K562 (cell line): Measurements from ENCODE around the gene DIP2A. TPM values are rescaled to one million over a fixed set of nuclear protein-coding genes. Genes with fewer than 3 reads are reported as not detected.

Experiments used
- ATAC-seq: fragments of 200-7000 bp; cut with Tn5 transposase; 3 replicates; pipeline ENCODE4 v1.9.1; 2020; ENCODE audit warnings: moderate library complexity
- BruUV-seq: library from RNA; stranded (reverse); fragments of 400-500 nt; replicated peaks from 2 replicates; lab custom pipeline; 2021; lab: Mats Ljungman, UMichigan
- CTCF ChIA-PET: fragments of 300-600 bp; formaldehyde crosslinking; extraction: SDS; loops from one replicate; lab custom pipeline; 2021; ENCODE audit warnings: low intra/inter-chr PET ratio; lab: Yijun Ruan, JAX
- POLR2A ChIA-PET: fragments of 300-600, 350-650 bp; sonication (Branson Sonifier 250); formaldehyde crosslinking; extraction: SDS; loops from one replicate; lab custom pipeline; 2021; ENCODE audit warnings: antibody characterized with exemption, inconsistent platforms; lab: Yijun Ruan, JAX
- DNase-seq, 4 experiments: peaks; one replicate each; pipeline versions ENCODE4 v3.0.0 to v3.0.0-alpha.2; 2011 to 2018; ENCODE audit warnings: low spot score in 3 of 4, mixed read lengths in 3 of 4; ENCODE audit errors: extremely low read depth in 1 of 4
- FAIRE-seq: peaks from 2 replicates; lab custom pipeline; 2011; peaks lifted over from hg19 to GRCh38; lab: Jason Lieb, UNC
- H2AFZ ChIP-seq: 2 replicates; pipeline ENCODE4 v1.6.0; 2011; ENCODE audit warnings: low read depth, low read length, control low read depth, inconsistent platforms
- H3K27ac ChIP-seq: fragments of 200-600 bp; 3 replicates; pipeline ENCODE4 v1.8.0; 2011; ENCODE audit warnings: low read depth, mild to moderate bottlenecking, control low read depth, inconsistent platforms, low read length, moderate library complexity, mixed read lengths; ENCODE audit errors: extremely low read depth
- H3K27me3 ChIP-seq, 2 experiments: fragments of 300-600 bp in 1 of 2; 2 replicates in 1 of 2; 3 replicates in 1 of 2; pipeline versions ENCODE4 v1.6.0 to v1.8.0; 2011; ENCODE audit warnings: inconsistent platforms in 2 of 2, low read length in 2 of 2, mild to moderate bottlenecking in 1 of 2, mixed read lengths in 1 of 2, moderate library complexity in 1 of 2; ENCODE audit not compliant: control insufficient read depth in 2 of 2, insufficient read depth in 2 of 2
- H3K36me3 ChIP-seq: fragments of 300-600 bp; 3 replicates; pipeline ENCODE4 v1.8.0; 2011; ENCODE audit warnings: mild to moderate bottlenecking, low read length, inconsistent platforms; ENCODE audit not compliant: control insufficient read depth, insufficient read depth
- H3K4me1 ChIP-seq, 2 experiments: fragments of 200-600 bp in 1 of 2; replicated peaks in 1 of 2; 2 replicates in 1 of 2; 3 replicates in 1 of 2; pipeline versions ENCODE4 v1.5.1 to v1.8.0; 2011; ENCODE audit warnings: inconsistent platforms in 2 of 2, low read length in 2 of 2, mild to moderate bottlenecking in 1 of 2, mixed read lengths in 1 of 2, moderate library complexity in 1 of 2; ENCODE audit not compliant: control insufficient read depth in 2 of 2, insufficient read depth in 2 of 2
- H3K4me2 ChIP-seq: 2 replicates; pipeline ENCODE4 v1.6.1; 2011; ENCODE audit warnings: low read length, control low read depth, inconsistent platforms, mixed read lengths; ENCODE audit not compliant: insufficient read depth
- H3K4me3 ChIP-seq: fragments of 200-600 bp; sonication (generic), shearing (Covaris generic); 2 replicates; pipeline ENCODE4 v1.5.1; 2016; ENCODE audit warnings: control low read depth, inconsistent platforms
- H3K79me2 ChIP-seq: fragments of 200-600 bp; 3 replicates; pipeline ENCODE4 v1.8.0; 2011; ENCODE audit warnings: low read length, inconsistent platforms; ENCODE audit not compliant: control insufficient read depth, insufficient read depth
- H3K9ac ChIP-seq, 2 experiments: 2 replicates each; pipeline versions ENCODE4 v1.6.0 to v1.6.1; 2011; ENCODE audit warnings: low read depth in 2 of 2, low read length in 2 of 2, control low read depth in 1 of 2, inconsistent platforms in 1 of 2, mild to moderate bottlenecking in 1 of 2, mixed read lengths in 1 of 2; ENCODE audit not compliant: insufficient read depth in 1 of 2
- H3K9me1 ChIP-seq: one replicate; pipeline ENCODE4 v1.6.0; 2011; ENCODE audit warnings: inconsistent platforms, mild to moderate bottlenecking, low read length, moderate library complexity; ENCODE audit not compliant: control insufficient read depth, insufficient read depth
- H3K9me3 ChIP-seq: replicated peaks from 2 replicates; pipeline ENCODE4 v1.5.1; 2011; ENCODE audit warnings: low read depth, low read length, inconsistent platforms; ENCODE audit not compliant: control insufficient read depth, insufficient read depth
- H4K20me1 ChIP-seq: replicated peaks from 2 replicates; pipeline ENCODE4 v1.6.1; 2011; ENCODE audit warnings: low read length, inconsistent platforms, mixed read lengths; ENCODE audit not compliant: control insufficient read depth, insufficient read depth
- ARID2 ChIP-seq: fragments of 450-650 bp; IDR thresholded peaks from 2 replicates; pipeline ENCODE4 v1.6.1; 2017; ENCODE audit warnings: antibody characterized with exemption, mild to moderate bottlenecking
- ARID3A ChIP-seq: IDR thresholded peaks from 2 replicates; pipeline ENCODE4 v1.6.1; 2012; ENCODE audit warnings: low read depth, low read length, improper control_type of control experiment, borderline replicate concordance
- ATF1 ChIP-seq, 2 experiments: fragments of 450-650 bp in 1 of 2; IDR thresholded peaks; 2 replicates each; pipeline ENCODE4 v1.6.1; 2016; ENCODE audit warnings: missing compliant biosample characterization in 1 of 2, missing genetic modification characterization in 1 of 2
- CREB1 ChIP-seq, 2 experiments: sonication (generic) in 1 of 2; formaldehyde crosslinking in 1 of 2; IDR thresholded peaks; 2 replicates each; pipeline versions ENCODE4 v1.6.1 to v1.8.0; 2012 to 2022; ENCODE audit warnings: inconsistent platforms in 1 of 2, mild to moderate bottlenecking in 1 of 2, missing genetic modification reagents in 1 of 2, moderate library complexity in 1 of 2
- FOXA3 ChIP-seq, 2 experiments: fragments of 450-650 bp in 1 of 2; sonication (generic) in 1 of 2; formaldehyde crosslinking; IDR thresholded peaks in 1 of 2; conservative IDR thresholded peaks in 1 of 2; 2 replicates each; pipeline versions ENCODE4 v1.4.0 to v1.8.0; 2020 to 2022; ENCODE audit warnings: mild to moderate bottlenecking in 2 of 2, missing genetic modification reagents in 1 of 2
- KLF1 ChIP-seq: fragments of 450-650 bp; IDR thresholded peaks from 2 replicates; pipeline ENCODE4 v1.6.1; 2016; ENCODE audit warnings: missing genetic modification characterization, missing compliant biosample characterization
- MTA1 ChIP-seq: fragments of 450-650 bp; IDR thresholded peaks from 2 replicates; pipeline ENCODE4 v1.6.1; 2017; ENCODE audit warnings: borderline replicate concordance
- NFIC ChIP-seq: fragments of 450-650 bp; IDR thresholded peaks from 2 replicates; pipeline ENCODE4 v1.6.1; 2017; ENCODE audit warnings: mild to moderate bottlenecking, inconsistent platforms
- NR2F6 ChIP-seq: fragments of 450-650 bp; formaldehyde crosslinking; IDR thresholded peaks from 2 replicates; pipeline ENCODE4 v1.4.0; 2020; ENCODE audit warnings: mild to moderate bottlenecking
- RHOXF2B ChIP-seq: fragments of 250-450 bp; sonication (Bioruptor Pico); conservative IDR thresholded peaks from 2 replicates; pipeline ENCODE4 v1.5.1; 2021
- SMAD2 ChIP-seq: fragments of 150-350 bp; IDR thresholded peaks from 2 replicates; pipeline ENCODE4 v1.6.1; 2014; ENCODE audit warnings: low read depth, mild to moderate bottlenecking, low read length
- TBL1XR1 ChIP-seq, 2 experiments: IDR thresholded peaks; 2 replicates each; pipeline ENCODE4 v1.6.1; 2012; ENCODE audit warnings: improper control_type of control experiment in 2 of 2, low read length in 2 of 2, mild to moderate bottlenecking in 1 of 2
- TEAD2 ChIP-seq: fragments of 450-650 bp; IDR thresholded peaks from 2 replicates; pipeline ENCODE4 v1.6.1; 2016; ENCODE audit warnings: missing genetic modification characterization, control low read depth, missing compliant biosample characterization
- ZBTB26 ChIP-seq: fragments of 450-650 bp; formaldehyde crosslinking; IDR thresholded peaks from 2 replicates; pipeline ENCODE4 v1.4.0; 2022; ENCODE audit warnings: missing genetic modification characterization
- ZBTB34 ChIP-seq: fragments of 250-450 bp; sonication (Bioruptor Pico); IDR thresholded peaks from 2 replicates; pipeline ENCODE4 v1.8.0; 2021; ENCODE audit warnings: mild to moderate bottlenecking, moderate library complexity
- ZNF143 ChIP-seq: sonication (generic); formaldehyde crosslinking; IDR thresholded peaks from 2 replicates; pipeline ENCODE4 v1.9.0; 2022; ENCODE audit warnings: mild to moderate bottlenecking, missing genetic modification reagents
- ZNF217 ChIP-seq: sonication (generic); formaldehyde crosslinking; IDR thresholded peaks from 2 replicates; pipeline ENCODE4 v1.8.0; 2022; ENCODE audit warnings: mild to moderate bottlenecking, missing genetic modification reagents
- ZNF263 ChIP-seq: sonication (generic); formaldehyde crosslinking; IDR thresholded peaks from 2 replicates; pipeline ENCODE4 v1.8.0; 2022; ENCODE audit warnings: mild to moderate bottlenecking, missing genetic modification reagents, borderline replicate concordance
- ZNF311 ChIP-seq: fragments of 250-450 bp; sonication (Bioruptor Pico); IDR thresholded peaks from 2 replicates; pipeline ENCODE4 v1.4.0; 2020; ENCODE audit warnings: mild to moderate bottlenecking, moderate library complexity
- ZNF766 ChIP-seq: fragments of 200-800 bp; sonication (Bioruptor generic); conservative IDR thresholded peaks from 2 replicates; pipeline ENCODE4 v1.6.1; 2016; ENCODE audit warnings: missing genetic modification characterization, missing compliant biosample characterization
- WGBS: fragments of 100-300 bp; shearing (Covaris generic); methylation state at CpG from one replicate; pipeline ENCODE4 v1.1.6; 2016; ENCODE audit warnings: low coverage, mixed read lengths; ENCODE audit not compliant: insufficient coverage; ENCODE audit errors: missing lambda C conversion rate; 5-methylcytosine and 5-hydroxymethylcytosine counted together
- in situ Hi-C: fragments of 300-500 bp; cut with MboI; formaldehyde crosslinking; loops from 4 replicates; pipeline ENCODE4 v1.15.0; 2018; ENCODE audit warnings: inconsistent platforms, mixed read lengths
- intact Hi-C: fragments of 100-400 bp; cut with micrococcal nuclease; formaldehyde crosslinking; loops from 2 replicates; pipeline ENCODE4 v1.14.2; 2022
- polyA plus RNA-seq, 8 experiments: library from polyadenylated mRNA; depleted of rRNA in 4 of 8; stranded (reverse) in 5 of 8; unstranded in 3 of 8; fragments of >200 nt; fragmentation: Nextera tagmentation in 2 of 8; fragmentation: Illumina TruSeq in 1 of 8; extraction: Ambion mirVana in 2 of 8; extraction: Trizol in 1 of 8; gene quantifications; 2 replicates each; pipeline versions ENCODE4 v1.2.1 to v1.2.3, GENCODE V29; 2011 to 2014; ENCODE audit warnings: inconsistent platforms in 1 of 8, missing spikeins in 1 of 8
- total RNA-seq, 7 experiments: library from RNA; depleted of rRNA in 6 of 7; stranded (reverse); fragments of >200 nt in 6 of 7; fragmentation: Illumina TruSeq in 2 of 7; extraction: Trizol in 2 of 7; gene quantifications; 2 replicates each; pipeline versions ENCODE4 v1.2.1 to v1.2.3, GENCODE V29; 2011 to 2021; ENCODE audit warnings: low replicate concordance in 1 of 7

DIP2A gene
- total and polyA plus RNA-seq, 9 of the 15 experiments (the other 6 are each of a cell fraction or from before 2014, with no cell fraction given) = 4.3 to 34.5 (median 20.3) TPM

- TF ChIP-seq CREB1 (IDR thresholded peaks at IDR 0.05) (no peak), CREB1 (CRISPR knock-in tag; IDR thresholded peaks at IDR 0.05) (no peak), ZNF311 (no peak), NR2F6 (no peak), ZBTB34 (no peak), ZBTB26 (CRISPR knock-in tag) (no peak), ATF1 (CRISPR knock-in tag; IDR thresholded peaks at IDR 0.05) (no peak), ATF1 (tag; IDR thresholded peaks at IDR 0.05) (no peak), TEAD2 (tag) (no peak)
These were observed 137.5 kb downstream of the DIP2A start (continued) for GRCh38 chr21:46596201-46596600.

GRCh38 chr21:46597031-46597430, 138.3 kb downstream of the DIP2A start:
- ChIA-PET CTCF (no interaction called here), POLR2A (interaction anchor here (1.5 kb wide), 1 partner anchor 11 kb away, joined by 6 read pairs; no protein-coding TSS in a partner anchor)
- Histone ChIP-seq H3K4me2 (no peak overlapping the region), H3K4me1 (peaks cover 19% of the 10 kb centered on the region in 2 experiments; a peak in 4 of 5 replicates), H3K9me3 (peaks cover 3% of the 10 kb centered on the region; the same call in 1 of the 2 replicates), H3K9me1 (no peaks in the 10 kb centered on the region), H3K27me3 (peaks cover 0 to 5% of the 10 kb centered on the region in 2 experiments; a peak in 1 of 5 replicates), H3K79me2 (no peaks in the 10 kb centered on the region), H2AFZ (no peak overlapping the region), H3K36me3 (no peaks in the 10 kb centered on the region), H3K4me3 (no peak overlapping the region), H3K27ac (no peak overlapping the region), H4K20me1 (no peaks in the 10 kb centered on the region), H3K9ac (no peak overlapping the region)
- DNase-seq = peak in 1 of 4 experiments; percentile 4
- in situ Hi-C loops (no loop called here), intact Hi-C loops (no loop called here)
- no peak for ATAC-seq
- BruUV-seq = no TSS peak
- no peak for FAIRE-seq
- WGBS = 15% methylated on average over 8 of the region's 8 CpGs
- no peak for TF ChIP-seq ZNF217
- TF ChIP-seq FOXA3 (CRISPR knock-in tag; conservative IDR thresholded peaks at IDR 0.05 in 1 of 2, IDR thresholded peaks at IDR 0.05 in 1 of 2) = no peak
- no peak for TF ChIP-seq ARID3A
- no peak for TF ChIP-seq KLF1 (tag)
- no peak for TF ChIP-seq MTA1
- no peak for TF ChIP-seq NFIC
- TF ChIP-seq ARID2 = no peak
- no peak for TF ChIP-seq ZNF766
- no peak for TF ChIP-seq ZNF263 (CRISPR knock-in tag)
- no peak for TF ChIP-seq ZNF143 (CRISPR knock-in tag)
- no peak for TF ChIP-seq SMAD2
- no peak for TF ChIP-seq TBL1XR1 (IDR thresholded peaks at IDR 0.05; ENCODE audit: low read length in 2 of 2)
- no peak for TF ChIP-seq RHOXF2B (CRISPR knock-in tag)
